ENCODE data around the gene PALLD.

The PALLD gene

DNA sequence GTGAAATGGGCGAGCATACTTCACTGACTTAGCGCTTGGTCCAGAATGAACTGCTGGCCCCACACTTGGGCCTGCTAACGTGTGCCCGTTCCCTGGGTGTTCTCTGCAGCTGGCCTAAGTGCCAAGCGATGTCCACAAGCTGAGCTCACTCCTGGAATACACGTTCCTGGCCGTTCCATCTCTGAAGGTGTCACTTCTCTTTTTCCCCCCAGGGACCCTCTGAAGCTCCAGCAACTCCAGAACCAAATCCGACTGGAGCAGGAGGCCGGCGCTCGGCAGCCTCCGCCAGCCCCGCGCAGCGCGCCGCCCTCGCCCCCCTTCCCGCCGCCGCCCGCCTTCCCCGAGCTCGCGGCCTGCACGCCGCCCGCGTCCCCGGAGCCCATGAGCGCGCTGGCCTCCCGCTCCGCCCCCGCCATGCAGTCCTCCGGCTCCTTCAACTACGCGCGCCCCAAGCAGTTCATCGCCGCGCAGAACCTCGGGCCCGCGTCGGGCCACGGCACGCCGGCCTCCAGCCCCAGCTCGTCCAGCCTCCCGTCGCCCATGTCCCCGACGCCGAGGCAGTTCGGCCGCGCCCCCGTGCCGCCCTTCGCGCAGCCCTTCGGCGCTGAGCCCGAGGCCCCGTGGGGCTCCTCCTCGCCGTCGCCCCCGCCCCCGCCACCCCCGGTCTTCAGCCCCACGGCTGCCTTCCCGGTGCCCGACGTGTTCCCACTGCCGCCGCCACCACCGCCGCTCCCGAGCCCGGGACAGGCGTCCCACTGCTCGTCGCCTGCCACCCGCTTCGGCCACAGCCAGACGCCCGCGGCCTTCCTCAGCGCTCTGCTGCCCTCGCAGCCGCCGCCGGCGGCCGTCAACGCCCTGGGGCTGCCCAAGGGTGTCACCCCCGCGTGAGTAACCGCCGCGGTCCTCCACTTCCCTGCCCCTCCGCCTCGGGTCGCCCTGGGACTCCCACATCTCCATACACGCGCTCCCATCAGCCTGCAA lies 380.9 kb downstream of the PALLD start:
- peak in 1 of 2 donors; percentile 21 for DNase-seq (ENCODE audit: low read depth in 2 of 2)

DNA sequence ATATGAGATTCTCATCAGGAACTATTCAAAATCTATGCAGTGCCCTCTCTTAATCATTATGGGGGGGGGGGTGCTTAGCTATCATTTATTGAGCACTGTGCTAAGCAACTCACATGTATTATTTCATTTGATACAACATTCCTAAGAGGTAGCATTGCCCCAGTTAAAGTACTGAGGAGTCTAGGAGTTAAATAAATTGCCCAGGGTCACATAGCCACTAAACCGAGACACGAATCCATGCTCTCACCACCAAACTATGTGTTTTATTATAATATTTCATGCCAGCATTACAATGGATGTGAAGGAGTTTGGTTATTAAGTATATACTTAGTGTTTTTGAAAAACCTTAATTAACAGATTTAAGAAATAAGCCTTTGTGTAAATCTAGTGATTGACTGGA lies 381.8 kb downstream of the PALLD start:
- DNase-seq (ENCODE audit: low read depth in 2 of 2), result no peak

DNA sequence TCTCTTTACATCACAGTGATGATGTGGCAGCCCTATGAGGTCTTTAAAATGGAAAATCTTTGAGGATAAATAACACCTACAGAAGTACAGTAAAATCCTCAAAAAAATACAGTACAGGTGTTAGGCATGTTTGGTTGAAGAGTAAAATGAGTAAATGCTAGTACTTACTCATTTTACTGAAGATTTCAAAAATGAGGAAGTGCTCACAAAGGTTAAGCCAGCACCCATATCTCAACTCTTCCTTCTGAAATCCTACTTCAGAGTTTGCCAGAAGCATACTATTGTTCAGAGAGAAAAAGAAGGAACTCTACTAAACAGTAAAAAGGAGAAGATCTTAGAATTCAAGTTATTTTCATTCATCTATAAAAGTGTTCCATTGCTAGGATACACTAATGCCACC lies 382.3 kb downstream of the PALLD start:
- DNase-seq (ENCODE audit: low read depth in 2 of 2), result no peak

DNA sequence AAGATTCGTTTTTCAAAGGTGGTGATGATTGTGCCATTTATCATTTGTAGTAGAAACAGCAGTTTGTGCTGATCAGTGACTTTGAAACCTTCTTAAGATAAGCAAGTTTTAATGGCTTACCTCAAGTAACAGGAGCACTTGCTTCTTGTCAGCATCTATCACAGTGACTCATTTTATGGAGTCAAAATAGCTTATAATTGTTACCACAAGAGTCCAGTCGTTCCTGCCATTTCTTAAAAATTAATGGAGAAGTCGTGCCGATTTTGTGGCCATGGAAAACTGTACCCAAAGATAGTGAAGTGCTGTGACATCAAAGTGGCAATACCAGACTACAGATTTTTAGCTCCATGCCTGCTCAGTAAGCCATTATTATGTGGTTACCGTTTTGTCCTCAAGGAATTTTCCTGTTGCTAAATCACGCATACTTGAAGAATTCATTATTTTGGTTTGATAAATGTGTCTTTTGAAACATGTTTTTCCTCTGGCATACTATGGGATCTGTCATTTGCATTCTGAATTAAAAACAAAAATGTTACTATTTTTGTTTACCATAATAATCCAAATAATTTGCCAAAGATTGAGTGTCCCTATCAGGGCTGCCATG lies 383.3 kb downstream of the PALLD start:
- DNase-seq (ENCODE audit: low read depth in 2 of 2), result no peak

DNA sequence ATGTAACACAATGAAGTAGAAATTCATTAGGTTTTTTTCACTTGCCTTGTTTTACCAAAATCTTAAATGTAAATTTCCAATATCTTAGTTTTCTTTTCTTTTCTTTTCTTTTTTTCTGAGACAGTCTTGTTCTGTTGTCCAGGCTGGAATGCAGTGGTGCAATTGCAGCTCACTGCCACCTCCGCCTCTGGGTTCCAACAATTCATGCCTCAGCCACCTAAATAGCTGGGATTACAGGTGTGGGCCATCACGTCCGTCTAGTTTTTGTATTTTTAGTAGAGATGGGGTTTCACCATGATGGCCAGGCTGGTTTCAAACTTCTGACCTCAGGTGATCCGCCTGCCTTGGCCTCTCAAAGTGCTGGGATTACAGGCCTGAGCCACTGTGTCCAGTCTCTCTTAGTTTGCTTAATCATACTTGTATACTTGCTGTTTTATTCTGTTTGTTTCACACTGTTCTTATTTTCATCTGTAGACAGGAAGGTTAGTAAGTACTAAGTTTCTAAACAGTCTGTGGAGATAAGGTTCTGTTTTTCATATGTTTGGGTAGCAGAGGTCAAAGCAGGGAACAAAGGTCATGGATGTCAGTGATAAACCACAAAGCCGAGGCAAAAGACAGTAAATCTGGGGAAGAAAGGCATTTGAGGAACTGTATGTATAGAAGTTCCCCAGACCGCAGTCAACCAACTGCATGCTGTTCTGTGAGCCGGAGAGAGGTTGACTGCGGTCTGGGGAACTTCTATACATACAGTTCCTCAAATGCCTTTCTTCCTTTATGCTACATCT lies 384.2 kb downstream of the PALLD start:
- DNase-seq (ENCODE audit: low read depth in 2 of 2), result no peak

DNA sequence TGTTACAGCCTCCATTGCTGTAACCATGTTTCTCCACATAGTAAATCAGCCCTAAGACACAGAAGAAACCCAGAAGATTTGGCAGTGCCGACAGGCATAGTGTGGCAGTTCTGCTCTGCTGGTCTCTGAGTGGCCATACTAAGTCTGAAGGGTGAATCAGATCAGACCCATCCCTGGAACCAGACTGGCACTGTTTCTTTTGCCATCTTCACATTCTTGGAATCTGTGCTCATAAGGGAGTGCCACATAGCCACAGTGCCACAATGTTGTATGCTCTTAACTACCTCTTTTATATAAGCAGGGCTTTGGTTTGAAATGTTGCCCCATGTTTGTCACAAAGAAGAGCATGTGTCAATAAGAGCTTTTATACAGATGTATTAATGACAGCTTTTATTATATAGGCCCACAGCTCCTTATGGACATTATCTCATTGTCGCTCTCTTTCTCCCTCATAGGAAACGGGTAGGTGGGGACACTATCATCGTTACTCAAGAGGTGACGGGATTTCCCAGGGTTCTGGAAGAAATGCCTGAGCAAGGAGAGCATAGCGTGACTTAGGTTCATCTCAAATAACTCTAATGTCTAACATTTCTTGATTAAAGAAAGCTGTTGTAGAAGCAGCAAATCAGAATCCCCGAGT lies 385.0 kb downstream of the PALLD start:
- DNase-seq (ENCODE audit: low read depth in 2 of 2), result no peak

DNA sequence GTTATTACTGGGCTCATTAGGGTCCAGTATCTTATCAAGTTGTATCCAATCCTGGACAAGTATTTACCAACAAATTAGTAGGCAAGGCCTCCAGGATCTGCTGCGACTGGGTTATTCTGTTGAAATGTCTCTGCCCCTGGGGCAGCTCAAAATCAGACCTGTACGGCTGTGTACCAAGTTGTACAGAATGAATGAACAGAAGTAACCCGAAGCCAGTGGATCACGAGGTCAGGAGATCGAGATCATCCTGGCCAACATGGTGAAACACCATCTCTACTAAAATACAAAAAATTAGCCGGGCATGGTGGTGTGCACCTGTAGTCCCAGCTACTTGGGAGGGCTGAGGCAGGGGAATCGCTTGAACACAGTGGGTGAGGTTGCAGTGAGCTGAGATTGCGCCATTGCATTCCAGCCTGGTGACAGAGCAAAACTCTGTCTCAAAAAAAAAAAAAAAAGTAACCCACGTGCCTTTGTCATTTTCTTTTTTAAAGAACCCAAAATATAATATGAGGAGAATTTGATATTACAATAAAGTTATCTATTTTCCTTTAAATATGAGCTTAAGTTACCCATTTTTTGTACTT lies 385.9 kb downstream of the PALLD start:
- no peak for DNase-seq (ENCODE audit: low read depth in 2 of 2)

DNA sequence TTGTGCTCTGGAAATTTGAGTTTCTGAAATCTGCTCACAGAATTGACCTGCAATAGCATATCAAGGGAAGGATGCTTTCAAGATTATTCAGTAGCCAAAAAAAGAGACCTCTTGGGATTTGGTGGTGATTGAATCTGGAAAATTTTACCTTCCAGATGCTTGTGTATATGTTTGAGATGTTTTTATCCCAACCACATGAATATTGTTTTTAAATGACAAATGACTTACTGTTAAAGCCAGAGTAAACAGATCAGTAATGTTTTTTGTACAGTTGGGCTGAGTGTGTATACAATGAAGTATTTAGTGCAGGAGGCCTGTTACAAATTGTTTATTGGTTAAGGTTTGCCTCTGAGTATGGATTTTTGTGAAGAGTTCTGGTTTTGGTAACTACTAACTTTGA lies 386.7 kb downstream of the PALLD start:
- no peak for DNase-seq (ENCODE audit: low read depth in 2 of 2)

DNA sequence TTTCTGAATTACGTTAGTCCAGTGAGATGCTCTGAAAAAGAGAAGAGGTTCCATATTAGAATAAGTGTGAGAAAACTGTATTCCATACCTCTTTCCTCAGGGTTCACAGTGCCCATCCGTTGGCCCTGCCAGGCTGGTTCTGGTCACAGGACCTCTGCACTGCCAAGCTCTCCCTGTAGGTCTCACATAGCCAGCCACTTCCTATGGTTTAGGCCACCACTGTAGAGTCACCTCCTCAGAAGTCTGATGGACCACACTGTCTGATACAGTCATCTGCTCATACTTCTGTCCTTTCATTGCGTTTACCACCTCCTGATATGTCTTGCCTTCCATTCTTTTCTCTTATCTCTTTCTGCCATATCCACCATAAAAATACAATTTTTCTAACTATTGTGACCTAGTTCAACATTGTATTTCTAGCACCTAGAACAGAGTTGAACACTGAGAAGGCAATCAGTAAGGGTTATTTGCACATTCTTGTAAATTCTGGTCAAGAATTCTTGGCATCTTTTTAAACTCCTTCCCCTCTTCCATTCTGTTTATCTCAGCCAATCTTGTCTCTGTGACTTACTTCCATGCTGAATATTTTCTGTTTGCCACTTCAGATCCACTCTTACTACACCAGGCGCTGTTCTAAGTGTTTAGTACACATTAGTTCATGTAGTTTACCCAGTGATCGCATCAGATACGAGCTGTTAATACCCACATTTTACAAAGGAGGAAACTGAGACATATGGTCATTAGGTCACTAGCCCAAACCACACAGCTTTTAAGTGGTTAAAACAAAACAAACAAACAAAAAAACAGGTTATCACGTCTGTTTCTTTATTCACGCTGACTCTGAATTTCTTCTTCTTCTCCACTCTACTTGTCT lies 387.6 kb downstream of the PALLD start:
- DNase-seq (ENCODE audit: low read depth in 2 of 2), result no peak

DNA sequence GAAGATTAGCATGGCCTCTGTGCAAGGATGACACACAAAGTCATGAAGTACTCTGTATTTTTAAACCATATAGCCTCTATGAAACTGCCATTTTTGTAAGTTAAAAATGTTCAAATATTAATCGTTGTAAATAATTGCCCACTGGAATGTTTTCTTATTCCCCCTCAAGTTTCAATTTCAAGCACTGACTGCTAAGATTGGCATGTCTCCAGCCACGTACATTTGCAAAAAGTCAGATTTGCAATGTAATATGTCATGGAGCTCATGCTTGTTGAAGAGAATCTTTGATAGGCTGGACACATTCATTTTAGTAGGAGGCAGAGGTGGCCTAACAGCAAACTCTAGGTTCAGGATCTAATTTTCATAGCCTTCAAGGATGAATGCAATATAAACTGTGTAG lies 388.5 kb downstream of the PALLD start:
- no peak for DNase-seq (ENCODE audit: low read depth in 2 of 2)

DNA sequence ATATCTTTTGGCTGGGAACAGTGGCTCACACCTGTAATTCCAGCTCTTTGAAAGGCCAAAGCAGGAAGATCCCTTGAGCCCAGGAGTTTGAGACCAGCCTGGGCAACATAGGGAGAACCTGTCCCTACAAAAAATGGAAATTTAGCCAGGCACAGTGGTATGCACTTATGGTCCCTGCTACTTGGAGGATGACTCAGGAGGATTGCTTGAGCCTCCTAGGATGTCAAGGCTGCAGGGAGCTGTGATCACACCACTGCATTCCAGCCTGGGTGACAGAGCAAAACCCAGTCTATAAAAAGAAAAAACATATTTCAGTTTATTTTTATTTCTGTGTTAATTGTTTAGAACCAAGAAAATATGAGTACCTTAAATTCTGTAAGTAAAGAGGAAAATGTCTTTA lies 389.5 kb downstream of the PALLD start:
- DNase-seq (ENCODE audit: low read depth in 2 of 2), result no peak

DNA sequence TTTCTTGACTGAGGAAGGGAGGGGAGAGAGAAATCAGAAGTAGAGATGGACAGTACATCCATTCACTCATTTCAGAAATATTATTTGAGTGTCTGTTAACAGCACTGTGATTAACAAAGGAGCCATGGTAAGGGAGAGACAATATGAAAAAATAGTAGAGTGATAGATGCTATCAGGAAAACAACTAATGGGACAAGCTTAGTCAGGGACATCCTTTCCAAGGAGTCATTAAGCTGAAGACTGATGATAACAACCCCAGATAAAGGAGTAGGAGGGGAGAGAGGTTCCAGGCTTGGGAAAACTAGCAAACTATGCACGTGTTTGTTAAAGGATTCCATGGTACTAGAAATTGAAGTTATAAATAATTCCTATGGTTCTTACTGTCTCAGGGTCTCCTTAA lies 391.0 kb downstream of the PALLD start:
- DNase-seq (ENCODE audit: low read depth in 2 of 2), result no peak

DNA sequence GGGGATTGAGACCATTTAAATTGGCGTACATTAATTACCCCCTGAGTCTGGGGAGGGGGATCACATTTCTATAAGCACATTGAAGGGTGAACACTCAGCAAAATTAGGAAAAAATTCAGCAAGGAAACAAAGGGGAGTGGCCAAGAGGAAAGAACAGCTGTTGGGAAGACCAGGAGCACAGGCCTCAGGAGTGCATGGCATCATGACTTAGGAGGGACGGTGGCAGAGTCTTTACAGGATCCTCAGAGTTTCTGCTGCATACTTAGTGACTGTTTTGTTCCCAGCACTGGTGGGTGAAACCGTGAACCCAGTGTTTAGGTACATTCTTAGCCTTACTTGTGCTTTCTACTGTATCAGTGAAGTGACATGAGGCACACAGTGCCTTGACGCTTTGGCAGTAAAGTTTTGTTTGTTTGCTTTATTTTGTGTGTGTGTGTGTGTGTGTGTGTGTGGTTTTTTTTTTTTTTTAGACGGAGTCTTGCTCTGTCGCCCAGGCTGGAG lies 391.9 kb downstream of the PALLD start:
- no peak for DNase-seq (ENCODE audit: low read depth in 2 of 2)

DNA sequence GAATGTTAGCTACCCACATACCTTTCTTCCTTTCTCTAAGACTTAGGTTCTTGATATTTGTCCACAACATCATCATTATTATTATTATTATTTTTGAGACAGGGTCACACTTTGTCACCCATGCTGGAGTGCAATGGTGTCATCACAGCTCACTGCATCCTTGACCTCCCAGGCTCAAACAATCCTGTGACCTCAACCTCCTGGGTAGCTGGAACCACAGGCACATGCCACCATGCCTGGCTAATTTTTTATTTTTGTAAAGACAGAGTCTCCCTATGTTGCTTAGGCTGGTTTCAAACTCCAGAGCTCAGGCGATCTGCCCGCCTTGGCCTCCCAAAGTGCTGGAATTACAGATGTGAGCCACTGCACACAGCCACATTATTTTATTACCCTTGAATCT lies 394.2 kb downstream of the PALLD start:
- no peak for DNase-seq (ENCODE audit: low read depth in 2 of 2)

DNA sequence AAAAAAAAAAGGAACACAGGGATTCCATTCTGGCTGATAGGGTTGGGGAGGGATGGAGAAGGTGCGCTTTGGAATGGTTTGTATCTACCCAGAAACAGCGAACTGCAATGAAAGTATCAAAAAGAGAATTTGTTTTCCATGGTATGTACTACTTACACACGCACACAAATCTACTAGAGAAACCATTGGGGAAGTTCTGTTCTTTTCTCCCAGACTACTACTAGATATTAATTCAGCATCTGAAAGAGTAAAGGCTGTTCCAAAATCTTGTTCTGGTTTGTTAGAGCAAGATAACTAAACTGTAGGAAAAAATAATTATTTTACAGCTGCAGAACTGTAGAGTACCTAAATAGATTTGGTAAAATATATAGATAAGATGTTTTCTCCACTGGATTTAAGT lies 394.8 kb downstream of the PALLD start:
- DNase-seq (ENCODE audit: low read depth in 2 of 2), result no peak

DNA sequence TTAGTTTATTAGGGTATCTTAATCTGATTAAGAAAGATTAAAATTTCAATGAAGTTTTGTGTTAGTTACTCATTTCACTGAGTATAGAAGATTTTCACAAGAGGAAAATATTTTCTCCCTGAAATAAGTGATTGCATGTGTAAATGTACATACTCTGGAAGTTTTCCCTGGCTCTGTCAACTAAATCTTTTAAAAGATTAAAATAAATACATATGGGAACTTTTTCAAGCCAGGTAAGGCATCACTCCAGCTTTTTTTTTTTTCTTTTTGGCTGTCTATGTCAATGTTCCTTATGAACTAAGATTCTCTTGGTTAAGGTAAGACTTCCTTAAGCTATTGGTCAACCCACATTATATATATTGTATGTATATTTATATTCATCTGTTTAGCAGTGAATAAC lies 395.6 kb downstream of the PALLD start:
- no peak for DNase-seq (ENCODE audit: low read depth in 2 of 2)

DNA sequence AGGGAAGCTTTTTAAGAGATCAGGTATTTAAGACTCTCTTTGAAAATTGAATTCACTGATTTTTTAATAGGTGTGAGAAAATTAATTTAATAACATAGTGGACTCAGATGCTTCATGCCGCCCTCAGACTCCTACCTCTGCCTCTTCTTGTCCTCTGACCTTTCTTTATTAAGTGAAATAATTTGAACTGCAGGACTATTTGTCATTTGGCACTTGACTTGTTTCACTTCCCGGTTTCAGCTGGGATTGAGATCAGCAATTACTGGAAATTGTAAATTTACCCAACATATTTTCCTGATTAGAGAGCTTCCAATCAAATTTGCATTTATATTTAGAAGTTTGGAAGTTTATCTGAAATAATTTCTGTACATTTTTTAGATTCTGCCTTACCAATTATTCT lies 396.4 kb downstream of the PALLD start:
- DNase-seq (ENCODE audit: low read depth in 2 of 2), result no peak

DNA sequence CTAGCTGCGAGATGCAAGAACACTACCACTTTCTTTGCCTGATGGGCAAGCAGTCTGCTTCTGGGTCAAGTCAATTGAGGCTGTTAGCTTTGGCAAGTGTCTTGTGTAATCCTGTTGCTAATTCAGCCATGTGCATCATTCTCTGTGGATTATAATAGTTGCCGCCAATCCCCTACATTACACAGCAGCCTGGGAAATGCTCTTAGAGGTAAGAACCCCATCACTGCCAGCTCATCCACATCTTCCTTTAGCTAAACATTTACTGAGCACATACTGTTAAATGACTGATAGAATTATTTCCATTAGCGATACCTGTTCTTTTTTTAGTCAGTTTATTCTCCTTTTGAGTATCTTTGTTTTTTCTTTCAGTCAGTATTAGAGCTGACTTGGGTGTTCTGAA lies 397.0 kb downstream of the PALLD start:
- no peak for DNase-seq (ENCODE audit: low read depth in 2 of 2)

DNA sequence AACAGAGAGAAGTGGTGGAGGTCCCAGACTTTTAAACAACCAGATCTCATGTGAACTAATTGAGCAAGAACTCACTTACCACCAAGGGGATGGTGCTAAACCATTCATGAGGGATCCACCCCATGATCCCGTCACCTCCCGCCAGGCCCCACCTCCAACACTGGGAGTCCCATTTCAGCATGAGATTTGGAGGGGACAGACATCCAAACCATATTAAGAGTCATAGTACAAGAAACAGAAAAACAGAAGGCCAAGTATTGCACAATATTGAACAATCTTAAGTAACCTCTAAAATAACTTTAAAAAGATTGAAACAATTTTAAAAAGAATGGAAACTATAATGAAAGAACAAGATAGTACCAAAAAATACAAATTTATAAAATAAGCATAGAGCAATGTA lies 403.2 kb downstream of the PALLD start:
- DNase-seq (ENCODE audit: low read depth in 2 of 2), result no peak

DNA sequence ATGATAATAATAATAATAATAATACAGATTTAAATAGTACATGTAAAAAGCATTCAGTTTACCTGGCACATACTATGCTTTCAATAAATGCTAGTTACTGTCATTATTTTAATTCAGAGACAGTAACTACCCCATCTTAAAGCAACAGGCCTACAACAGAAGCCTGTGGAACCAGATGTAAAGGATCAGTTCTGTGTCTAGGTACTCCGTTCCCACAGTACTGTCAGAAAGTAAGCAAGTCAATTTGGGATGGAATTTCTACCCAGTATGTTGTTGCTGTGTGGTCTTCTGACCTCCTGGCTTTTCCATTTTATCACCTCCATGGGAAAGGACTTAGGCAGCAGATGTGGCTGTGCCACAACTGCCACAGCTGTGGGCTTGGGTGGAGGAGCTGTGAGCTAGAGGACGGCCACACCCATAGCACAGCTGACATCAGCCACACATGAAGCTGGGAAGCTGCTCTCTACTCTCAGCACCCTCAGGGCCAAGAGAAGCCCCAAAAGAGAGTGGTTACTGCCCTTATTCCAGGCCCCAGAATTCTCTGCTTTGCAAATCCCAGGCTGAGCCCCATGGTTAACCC lies 410.4 kb downstream of the PALLD start:
- no peak for DNase-seq (ENCODE audit: low read depth in 2 of 2)

Data from stimulated activated CD8-positive, alpha-beta memory T cell treated with anti-CD3 and anti-CD28 coated beads, Interleukin-2, amount 100 ng/mL, for 48 hours (primary cell).